ENCODE measurements around the gene GPHN.
"Not testable (repeated sequence)": the region's sequence is repeated elsewhere in the genome, so short reads cannot be mapped to it uniquely, and the experiment has no call there.

Gene GPHN

DNA sequence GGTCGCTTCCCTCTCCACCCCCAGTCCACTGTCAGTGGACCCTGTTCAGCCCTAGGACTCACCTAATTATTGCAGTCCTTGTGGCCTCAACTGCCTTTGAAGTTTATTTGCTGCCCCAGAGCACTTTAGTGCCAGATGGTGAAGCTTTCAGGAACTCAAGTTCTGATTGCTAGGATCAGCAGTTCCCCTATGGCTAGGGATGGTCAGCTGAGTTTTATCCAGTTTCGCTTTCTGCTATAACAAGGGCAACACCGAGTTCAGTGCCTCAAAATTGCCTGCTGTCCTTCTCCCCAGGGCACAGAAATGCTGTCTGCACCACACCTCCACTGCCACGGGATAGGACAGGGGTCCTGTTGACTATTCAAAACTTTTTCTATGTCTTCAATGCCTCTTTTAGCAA is 295.0 kb downstream of the GPHN start:
- no peak for DNase-seq (ENCODE audit: low spot score)

DNA sequence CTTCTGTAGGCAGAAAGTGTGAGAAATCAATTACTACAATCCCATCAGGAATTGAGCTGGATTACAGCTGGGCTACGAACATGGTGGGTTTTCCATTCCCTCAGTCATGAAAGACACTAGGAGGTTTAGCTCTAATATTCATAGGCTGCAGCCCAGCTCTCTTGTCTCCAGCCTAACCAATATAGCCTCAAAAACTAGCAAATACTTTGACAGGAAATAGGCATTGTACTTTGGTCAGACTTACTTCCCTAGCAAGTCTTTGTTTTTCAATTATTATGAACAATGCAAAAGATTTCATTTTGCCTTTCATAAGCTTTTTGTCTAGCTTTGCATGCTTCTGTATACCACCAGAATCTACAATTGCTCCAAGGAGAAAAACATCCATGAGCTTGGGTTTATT is 296.2 kb downstream of the GPHN start:
- no peak for DNase-seq (ENCODE audit: low spot score)

DNA sequence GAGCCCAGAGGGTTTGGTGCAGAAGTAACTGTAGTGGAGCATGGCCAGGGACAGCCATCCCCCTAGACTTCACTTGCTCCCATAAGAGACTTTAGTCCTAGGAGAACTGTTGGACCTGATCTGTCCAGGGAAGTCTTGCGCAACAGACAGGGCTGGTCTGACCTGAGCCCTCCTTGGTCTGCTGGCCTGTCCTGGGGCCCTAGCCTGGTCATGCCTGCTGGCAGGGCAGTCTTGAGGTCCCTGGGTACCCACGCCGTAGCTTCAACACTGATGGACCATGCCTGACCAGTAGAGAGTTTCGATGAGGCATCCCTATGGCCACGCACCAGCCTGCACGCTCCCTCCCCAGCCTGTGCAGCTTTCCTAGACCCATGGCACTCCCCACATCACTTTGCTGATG is 305.7 kb downstream of the GPHN start:
- no peak for DNase-seq (ENCODE audit: low spot score)

DNA sequence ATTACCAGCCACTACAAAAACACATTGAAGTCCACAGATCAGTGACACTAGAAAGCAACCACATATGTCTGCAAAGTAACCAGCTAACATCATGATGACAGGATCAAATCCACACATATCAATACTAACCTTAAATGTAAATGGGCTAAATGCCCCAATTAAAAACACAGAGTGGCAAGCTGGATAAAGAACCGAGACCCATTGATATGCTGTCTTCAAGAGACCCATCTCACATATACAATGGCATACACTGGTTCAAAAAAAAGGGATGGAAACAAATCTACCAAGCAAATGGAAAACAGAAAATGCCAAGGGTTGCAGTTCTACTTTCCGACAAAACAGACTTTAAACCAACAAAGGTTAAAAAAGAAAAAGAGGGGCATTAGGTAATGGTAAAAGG is 307.7 kb downstream of the GPHN start:
- no peak for DNase-seq (ENCODE audit: low spot score)

DNA sequence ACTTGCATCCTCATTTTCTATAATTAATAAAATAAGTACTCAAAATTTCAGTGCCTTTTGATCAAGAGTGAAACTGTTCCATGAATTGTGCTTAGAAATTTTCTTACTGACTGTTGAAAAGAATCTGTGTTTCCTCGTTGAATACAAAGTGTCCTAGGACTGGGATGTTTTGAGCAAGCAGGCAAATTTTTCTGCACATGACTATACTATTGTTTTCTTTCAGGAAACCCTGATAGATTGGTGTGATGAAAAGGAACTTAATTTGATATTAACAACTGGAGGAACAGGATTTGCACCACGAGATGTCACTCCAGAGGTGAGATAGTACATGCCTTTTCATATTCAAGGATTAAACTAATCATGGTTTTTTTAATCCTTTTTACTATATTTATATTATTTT is 316.3 kb downstream of the GPHN start:
- no peak for DNase-seq (ENCODE audit: low spot score)

- no peak for DNase-seq (ENCODE audit: low spot score)
These were observed 319.2 kb downstream of the GPHN start for GRCh38 chr14:66827182-66827581.

DNA sequence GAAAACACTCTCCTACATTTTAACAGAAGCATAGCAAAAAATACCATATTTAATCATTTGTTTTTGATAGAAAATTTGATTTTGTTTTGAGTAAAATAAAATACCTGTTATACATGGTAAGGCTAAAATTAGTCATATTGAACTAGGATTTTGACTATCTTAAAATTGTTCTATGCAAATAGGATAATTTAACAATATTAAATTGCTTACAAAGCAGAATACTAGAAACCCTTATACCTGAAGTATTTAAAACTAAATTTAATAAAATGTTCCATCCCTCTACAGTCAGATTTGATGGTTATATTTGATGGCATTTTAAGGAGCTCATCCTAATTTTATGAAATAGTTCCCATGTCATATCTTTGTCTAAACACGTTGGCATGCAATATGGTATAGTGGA is 323.2 kb downstream of the GPHN start:
- no peak for DNase-seq (ENCODE audit: low spot score)

DNA sequence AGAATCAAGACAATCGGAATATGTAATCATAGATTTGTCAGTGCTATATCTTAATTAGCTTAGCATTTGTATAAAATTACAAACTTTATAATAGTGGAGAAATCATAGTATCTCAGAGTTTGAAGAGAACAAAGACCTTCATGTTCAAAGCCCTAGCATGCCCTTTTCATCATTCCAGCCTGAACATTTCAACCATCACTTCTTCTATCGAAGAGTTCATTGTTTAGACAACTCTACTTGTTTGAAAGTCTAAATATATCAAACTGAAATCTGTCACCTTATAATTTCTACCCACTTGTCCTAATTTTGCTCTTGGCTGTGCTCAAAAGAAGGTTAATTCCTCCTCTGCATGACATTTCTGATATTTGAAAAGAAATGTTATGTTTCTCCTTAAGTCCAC is 325.9 kb downstream of the GPHN start:
- DNase-seq (ENCODE audit: low spot score) = no peak

DNA sequence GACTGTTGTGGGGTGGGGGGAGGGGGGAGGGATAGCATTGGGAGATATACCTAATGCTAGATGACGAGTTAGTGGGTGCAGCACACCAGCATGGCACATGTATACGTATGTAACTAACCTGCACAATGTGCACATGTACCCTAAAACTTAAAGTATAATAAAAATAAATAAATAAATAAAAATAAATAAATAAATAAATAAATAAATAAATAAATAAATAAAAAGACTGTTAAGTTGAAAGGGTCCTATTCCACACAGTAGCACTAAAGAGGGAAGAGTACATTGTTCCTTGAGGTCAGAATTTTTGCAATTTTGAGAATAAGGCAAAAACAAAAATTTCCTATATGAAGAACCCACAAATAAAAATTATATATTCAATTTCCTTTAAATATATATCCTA is 329.5 kb downstream of the GPHN start:
- DNase-seq (ENCODE audit: low spot score) = not testable (repeated sequence)

GRCh38 chr14:66842911-66843512 is 335.1 kb downstream of the GPHN start:
- no peak for DNase-seq (ENCODE audit: low spot score)

DNA sequence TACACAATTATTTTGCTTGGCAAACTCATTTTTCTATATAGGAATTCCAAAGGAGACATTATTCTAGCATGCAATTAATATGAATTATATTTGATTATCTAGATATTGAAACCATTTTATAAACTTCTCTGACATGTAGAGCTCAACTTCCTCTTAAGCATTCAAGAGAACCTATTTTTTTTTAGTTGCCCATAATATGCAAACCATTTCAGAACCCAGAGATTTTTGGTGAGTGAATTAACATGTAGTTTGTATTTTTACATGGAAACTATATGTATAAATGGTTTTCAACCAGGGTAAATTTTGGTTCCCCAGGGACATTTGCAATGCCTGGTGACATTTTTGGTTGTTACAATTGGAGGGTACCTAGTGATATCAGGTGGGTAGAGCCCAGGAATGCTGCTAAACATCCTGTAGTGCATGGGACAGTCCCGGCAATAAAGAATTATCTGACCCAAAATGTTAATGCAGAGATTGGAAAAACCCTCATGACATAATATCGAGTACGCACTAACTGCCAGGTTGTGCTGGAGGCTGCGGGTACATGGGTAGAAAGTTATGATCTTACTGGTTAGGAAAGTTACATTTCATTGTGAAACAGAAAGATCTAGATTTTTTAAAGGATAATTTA is 342.4 kb downstream of the GPHN start:
- DNase-seq (ENCODE audit: low spot score) = no peak

GRCh38 chr14:66853311-66853710 is 345.4 kb downstream of the GPHN start:
- DNase-seq (ENCODE audit: low spot score) = no peak

GRCh38 chr14:66857867-66858266 is 349.9 kb downstream of the GPHN start:
- DNase-seq (ENCODE audit: low spot score) = no peak

DNA sequence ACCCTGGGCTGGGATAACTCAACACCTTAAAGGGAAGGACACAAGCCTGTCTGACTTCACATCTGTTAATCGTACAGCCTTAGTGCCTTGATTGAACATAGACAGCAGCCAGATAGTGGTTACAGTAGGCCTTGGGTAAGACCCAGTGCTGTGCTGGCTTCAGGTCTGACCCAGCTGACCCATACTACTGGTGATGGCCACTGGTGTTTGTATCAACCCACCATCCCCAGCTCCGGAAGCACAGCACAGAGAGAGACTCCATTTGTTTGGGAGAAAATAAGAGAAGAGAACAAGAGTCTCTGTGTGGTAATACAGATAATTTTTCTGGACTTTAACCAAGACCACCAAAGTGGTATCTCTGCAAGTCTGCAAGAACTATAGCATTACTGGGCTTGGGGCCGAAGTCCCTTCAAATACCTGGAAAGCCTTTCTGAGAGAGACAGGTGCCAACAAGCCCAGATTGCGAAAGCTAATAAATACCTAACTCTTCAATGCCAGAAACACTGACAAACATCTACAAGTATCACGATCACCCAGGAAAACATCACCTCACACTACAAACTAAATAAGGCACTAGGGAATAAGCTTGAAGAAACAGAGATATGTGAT is 351.2 kb downstream of the GPHN start:
- no peak for DNase-seq (ENCODE audit: low spot score)

DNA sequence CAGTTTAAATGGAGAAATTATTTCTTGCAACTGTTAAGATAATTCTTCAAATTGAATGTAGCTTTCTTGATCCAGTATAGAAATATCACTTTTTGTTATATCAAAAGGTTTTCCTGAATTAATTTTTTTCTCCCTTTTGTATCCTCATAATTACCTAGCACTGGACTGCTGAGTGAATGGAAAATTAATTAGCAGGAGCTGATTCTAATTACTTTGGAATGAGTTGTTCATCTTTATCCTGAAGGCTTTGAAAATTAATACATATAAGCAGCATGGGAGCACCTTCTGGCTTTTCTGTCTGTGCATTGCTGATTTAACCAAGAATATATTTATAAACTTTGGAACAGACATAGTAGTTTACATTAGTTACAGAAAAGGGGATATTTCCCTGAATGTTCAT is 373.6 kb downstream of the GPHN start:
- no peak for DNase-seq (ENCODE audit: low spot score)

- DNase-seq (ENCODE audit: low spot score) = no peak
These were observed 376.2 kb downstream of the GPHN start for GRCh38 chr14:66884149-66884548.

DNA sequence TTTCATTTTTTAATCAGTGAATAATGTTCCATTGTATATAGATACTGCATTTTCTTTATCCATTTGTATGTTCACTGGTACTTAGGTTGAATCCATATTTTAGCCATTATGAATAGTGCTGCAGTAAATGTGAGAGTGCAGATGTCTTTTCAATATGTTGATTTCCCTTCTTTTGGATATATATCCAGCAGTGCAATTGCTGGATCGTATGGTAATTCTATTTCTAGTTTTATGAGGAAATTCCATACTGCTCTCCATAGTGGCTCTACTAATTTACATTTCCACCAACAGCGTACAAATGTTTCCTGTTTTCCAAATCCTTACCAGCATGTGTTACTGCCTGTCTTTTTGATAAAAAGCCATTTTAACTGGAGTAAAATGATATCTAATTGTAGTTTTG is 392.8 kb downstream of the GPHN start:
- no peak for DNase-seq (ENCODE audit: low spot score)

- DNase-seq (ENCODE audit: low spot score) = no peak
These were observed 402.4 kb downstream of the GPHN start for GRCh38 chr14:66910311-66910840.

DNA sequence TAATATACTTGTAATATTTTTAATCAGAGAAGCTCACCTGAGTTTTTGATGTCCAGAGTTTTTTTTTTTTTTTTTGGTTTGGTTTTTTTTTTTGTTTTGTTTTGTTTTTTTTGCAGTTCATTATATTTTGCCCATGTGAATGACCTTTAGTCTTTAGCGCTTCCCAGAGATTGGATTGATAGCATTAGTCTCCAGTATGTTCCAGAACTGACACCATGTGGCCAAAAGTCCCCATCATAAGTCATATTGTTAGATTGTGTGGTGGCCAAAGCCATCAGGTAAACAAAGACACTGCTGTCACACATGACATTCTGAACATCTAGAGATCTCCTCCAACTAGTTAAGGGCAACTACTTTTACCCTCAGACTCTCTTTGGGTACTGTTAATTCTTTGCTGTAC is 408.5 kb downstream of the GPHN start:
- no peak for DNase-seq (ENCODE audit: low spot score)

DNA sequence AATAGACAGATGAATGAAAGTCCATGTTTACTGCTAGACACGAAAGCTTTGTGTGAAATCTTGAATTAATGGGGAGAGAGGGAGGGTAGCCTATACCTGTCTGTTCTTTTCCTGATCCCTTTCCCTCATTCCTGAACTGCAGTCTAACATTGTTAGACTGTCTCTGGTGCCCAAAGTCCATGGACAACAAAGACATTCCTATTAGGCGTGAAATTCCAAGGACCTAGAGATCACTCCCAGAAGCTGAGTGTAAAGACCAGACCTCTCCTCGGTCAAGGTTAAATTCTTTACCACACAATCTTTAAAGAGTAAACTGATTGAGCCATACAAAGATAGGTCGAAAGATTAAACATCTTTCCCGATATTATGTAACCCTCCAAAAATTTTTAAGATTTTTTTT is 410.6 kb downstream of the GPHN start:
- no peak for DNase-seq (ENCODE audit: low spot score)

DNA sequence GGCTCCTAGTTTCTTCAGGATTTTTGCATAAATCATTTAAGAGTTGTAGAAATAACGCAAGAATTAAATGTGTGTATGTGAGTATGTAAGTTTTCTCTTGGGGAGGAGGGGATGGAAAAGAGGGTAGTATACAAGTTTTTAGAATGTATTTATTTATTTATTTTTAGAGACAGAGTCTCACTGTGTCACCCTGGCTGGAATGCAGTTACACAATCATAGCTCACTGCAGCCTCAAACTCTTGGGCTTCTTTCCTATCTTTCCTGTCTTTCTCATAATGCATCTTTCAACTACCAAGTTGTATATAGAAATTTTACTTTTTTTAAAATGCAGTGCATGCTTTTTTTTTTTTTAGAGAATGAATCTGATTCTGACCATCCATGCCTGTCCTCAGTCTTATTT is 412.2 kb downstream of the GPHN start:
- DNase-seq (ENCODE audit: low spot score) = no peak

DNA sequence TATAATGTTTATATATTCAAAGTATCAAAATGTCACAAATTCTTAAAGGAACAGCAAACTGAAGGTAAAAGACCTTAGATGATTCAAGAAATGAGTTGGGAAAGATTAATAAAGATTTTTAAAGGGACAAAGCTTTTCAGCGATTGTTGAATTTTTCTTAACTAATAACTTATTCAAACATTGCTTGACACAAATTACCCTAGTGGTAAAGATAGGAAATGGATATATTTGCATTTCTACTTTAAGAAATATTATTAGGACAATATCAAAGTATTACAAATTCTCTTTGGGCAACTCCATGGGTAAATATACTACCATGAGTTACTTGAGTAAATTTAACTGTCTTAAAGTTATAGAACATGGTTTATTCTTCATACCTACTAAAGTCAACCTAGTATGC is 415.3 kb downstream of the GPHN start:
- DNase-seq (ENCODE audit: low spot score) = no peak

- DNase-seq (ENCODE audit: low spot score) = no peak
These were observed 431.5 kb downstream of the GPHN start for GRCh38 chr14:66939409-66939808.

- peak; percentile 1 for DNase-seq (ENCODE audit: low spot score)
These were observed 436.9 kb downstream of the GPHN start for GRCh38 chr14:66944872-66945271.
